GM12878 (cell line): ENCODE data around the gene AQP11. TPM values are rescaled to one million over a fixed set of nuclear protein-coding genes. Genes with fewer than 3 reads are reported as not detected.

Source experiments
- ATAC-seq: fragments of 200-7000 bp; cut with Tn5 transposase; 3 replicates; pipeline ENCODE4 v1.9.1; 2020; ENCODE audit warnings: mild to moderate bottlenecking, moderate library complexity
- BruUV-seq: library from RNA; stranded (reverse); fragments of 400-500 nt; replicated peaks from 2 replicates; lab custom pipeline; 2021; lab: Mats Ljungman, UMichigan
- CTCF ChIA-PET: fragments of 300-600 bp; sonication (Branson Sonifier 250); formaldehyde crosslinking; extraction: SDS; loops from one replicate; lab custom pipeline; 2021; ENCODE audit warnings: inconsistent platforms; lab: Yijun Ruan, JAX
- POLR2A ChIA-PET: fragments of 350-600 bp; formaldehyde crosslinking; extraction: SDS; loops from one replicate; lab custom pipeline; 2021; ENCODE audit warnings: inconsistent platforms; lab: Charles Lee
- RAD21 ChIA-PET: fragments of 300-600 bp; sonication (Branson Sonifier 250); formaldehyde crosslinking; loops from one replicate; lab custom pipeline; 2023; ENCODE audit warnings: antibody characterized with exemption; ENCODE audit not compliant: unreplicated experiment; lab: Charles Lee
- SMC1A ChIA-PET: fragments of 300-600 bp; sonication (Branson Sonifier 250); formaldehyde crosslinking; loops from one replicate; lab custom pipeline; 2023; ENCODE audit not compliant: unreplicated experiment, uncharacterized antibody; lab: Charles Lee
- DNase-seq: peaks from one replicate; pipeline ENCODE4 v3.0.0-alpha.2; 2011; ENCODE audit warnings: low read depth, low spot score
- FAIRE-seq: peaks from 3 replicates; lab custom pipeline; 2011; peaks lifted over from hg19 to GRCh38; lab: Jason Lieb, UNC
- H2AFZ ChIP-seq: 2 replicates; pipeline ENCODE4 v1.6.0; 2011; ENCODE audit warnings: low read depth, low read length, control low read depth; ENCODE audit not compliant: control insufficient read depth
- H3K27ac ChIP-seq: 2 replicates; pipeline ENCODE4 v1.5.1; 2011; ENCODE audit warnings: control low read depth; ENCODE audit not compliant: control insufficient read depth, insufficient read depth
- H3K27me3 ChIP-seq, 2 experiments: replicated peaks in 1 of 2; 2 replicates each; pipeline versions ENCODE4 v1.6.0 to v1.6.1; 2011; ENCODE audit warnings: low read length in 1 of 2; ENCODE audit not compliant: control insufficient read depth in 2 of 2, insufficient read depth in 2 of 2
- H3K36me3 ChIP-seq, 2 experiments: 2 replicates each; pipeline ENCODE4 v1.5.1; 2011; ENCODE audit warnings: low read length in 1 of 2; ENCODE audit not compliant: control insufficient read depth in 2 of 2, insufficient read depth in 2 of 2
- H3K4me1 ChIP-seq: 2 replicates; pipeline ENCODE4 v1.6.1; 2011; ENCODE audit warnings: mild to moderate bottlenecking, low read length, moderate library complexity, mixed read lengths; ENCODE audit not compliant: control insufficient read depth, insufficient read depth
- H3K4me2 ChIP-seq: 2 replicates; pipeline ENCODE4 v1.6.0; 2011; ENCODE audit warnings: control low read depth; ENCODE audit not compliant: control insufficient read depth, insufficient read depth
- H3K4me3 ChIP-seq: fragments of 200-600 bp; sonication (generic); 2 replicates; pipeline ENCODE4 v1.5.1; 2016
- H3K79me2 ChIP-seq: 2 replicates; pipeline ENCODE4 v1.6.0; 2011; ENCODE audit warnings: low read length; ENCODE audit not compliant: control insufficient read depth, insufficient read depth
- H3K9ac ChIP-seq: 2 replicates; pipeline ENCODE4 v1.8.0; 2011; ENCODE audit warnings: low read length, control low read depth, mixed read lengths; ENCODE audit not compliant: control insufficient read depth, insufficient read depth
- H3K9me3 ChIP-seq: replicated peaks from 3 replicates; pipeline ENCODE4 v1.5.1; 2011; ENCODE audit warnings: mild to moderate bottlenecking, low read length; ENCODE audit not compliant: control insufficient read depth, insufficient read depth
- H4K20me1 ChIP-seq: 2 replicates; pipeline ENCODE4 v1.6.0; 2011; ENCODE audit not compliant: control insufficient read depth, insufficient read depth
- CBFB ChIP-seq: IDR thresholded peaks from 2 replicates; pipeline ENCODE4 v1.6.1; 2016; ENCODE audit warnings: antibody characterized with exemption, low read depth
- CEBPB ChIP-seq, 2 experiments: fragments of 150-350 bp in 1 of 2; IDR thresholded peaks; 2 replicates each; pipeline ENCODE4 v1.6.1; 2012 to 2014; ENCODE audit warnings: low read depth in 2 of 2, low read length in 2 of 2, borderline replicate concordance in 1 of 2, inconsistent platforms in 1 of 2
- DPF2 ChIP-seq: fragments of 450-650 bp; IDR thresholded peaks from 2 replicates; pipeline ENCODE4 v1.6.1; 2017; ENCODE audit warnings: mild to moderate bottlenecking
- ESRRA ChIP-seq: IDR thresholded peaks from 2 replicates; pipeline ENCODE4 v1.6.1; 2012; ENCODE audit warnings: mild to moderate bottlenecking, low read length, improper control_type of control experiment
- EZH2 ChIP-seq: IDR thresholded peaks from 2 replicates; pipeline ENCODE4 v1.6.1; 2012; ENCODE audit warnings: low read depth, mild to moderate bottlenecking, control low read depth, inconsistent platforms, low read length, borderline replicate concordance; ENCODE audit not compliant: control insufficient read depth
- HDAC6 ChIP-seq: fragments of 200-600 bp; sonication (generic); IDR thresholded peaks from one replicate; pipeline ENCODE4 v1.8.0; 2017; ENCODE audit warnings: antibody characterized with exemption; ENCODE audit not compliant: unreplicated experiment
- MEF2A ChIP-seq: IDR thresholded peaks from 2 replicates; pipeline ENCODE4 v1.6.1; 2011; ENCODE audit warnings: low read depth, mild to moderate bottlenecking, low read length, moderate library complexity; ENCODE audit not compliant: insufficient read depth
- NBN ChIP-seq: fragments of 450-650 bp; IDR thresholded peaks from 2 replicates; pipeline ENCODE4 v1.6.1; 2016
- NFIC ChIP-seq: IDR thresholded peaks from 2 replicates; pipeline ENCODE4 v1.6.1; 2012; ENCODE audit warnings: low read depth, mild to moderate bottlenecking, inconsistent platforms, low read length, moderate library complexity
- POLR2AphosphoS2 ChIP-seq: IDR thresholded peaks from 2 replicates; pipeline ENCODE4 v1.6.1; 2011; ENCODE audit warnings: low read depth, mild to moderate bottlenecking, low read length, improper control_type of control experiment, moderate library complexity
- SREBF2 ChIP-seq: IDR thresholded peaks from 2 replicates; pipeline ENCODE4 v1.6.1; 2012; ENCODE audit warnings: mild to moderate bottlenecking, low read length
- USF2 ChIP-seq: IDR thresholded peaks from 2 replicates; pipeline ENCODE4 v1.6.1; 2011; ENCODE audit warnings: low read depth, low read length, improper control_type of control experiment, borderline replicate concordance
- ZNF274 ChIP-seq: IDR thresholded peaks from one replicate; pipeline ENCODE4 v1.8.0; 2011; ENCODE audit not compliant: insufficient read length, insufficient read depth
- in situ Hi-C: fragments of 300-500 bp; cut with MboI; formaldehyde crosslinking; loops from 9 replicates; pipeline ENCODE4 v1.14.3; 2018; ENCODE audit warnings: mixed read lengths
- intact Hi-C: fragments of 100-400 bp; cut with micrococcal nuclease; formaldehyde crosslinking; loops from one replicate; pipeline ENCODE4 v1.14.2; 2022; ENCODE audit not compliant: unreplicated experiment
- polyA plus RNA-seq, 11 experiments: library from polyadenylated mRNA; depleted of rRNA in 4 of 11; unstranded in 6 of 11; stranded (reverse) in 5 of 11; fragments of >200 nt; fragmentation: Nextera tagmentation in 4 of 11; fragmentation: Illumina TruSeq in 1 of 11; extraction: Ambion mirVana in 4 of 11; extraction: Trizol in 1 of 11; gene quantifications; 1 replicate in 1 of 11; 2 replicates in 10 of 11; pipeline versions ENCODE4 v1.2.1 to v1.2.3, GENCODE V29; 2011 to 2016; ENCODE audit warnings: inconsistent platforms in 2 of 11, missing spikeins in 2 of 11, low read depth in 1 of 11
- total RNA-seq, 4 experiments: library from RNA; depleted of rRNA in 3 of 4; stranded (reverse); fragments of >200 nt in 3 of 4; fragmentation: Illumina TruSeq in 1 of 4; extraction: Trizol in 1 of 4; gene quantifications; 2 replicates each; pipeline versions ENCODE4 v1.2.1 to v1.2.3, GENCODE V29; 2013 to 2021
- TF ChIP-seq, protein P1 (sequence below): fragments of 450-650 bp; IDR thresholded peaks from 2 replicates; pipeline ENCODE4 v1.6.1; 2017; ENCODE audit warnings: mild to moderate bottlenecking

Gene AQP11
- total and polyA plus RNA-seq, 10 of the 15 experiments (the other 5 are each of a cell fraction or from before 2014, with no cell fraction given) = 0.14 to 2.1 (median 0.54) TPM

- no peak for ATAC-seq
Observed at GRCh38 chr11:77593883-77594282, 4.1 kb downstream of the AQP11 start.

More at GRCh38 chr11:77593883-77594282, 4.1 kb downstream of the AQP11 start:
- ChIA-PET SMC1A (no interaction called here), CTCF (interaction anchor here (0.9 to 2.0 kb wide), 2 partner anchors 8 to 25 kb away, joined by 3 to 14 read pairs; no protein-coding TSS in a partner anchor), POLR2A (no interaction called here), RAD21 (no interaction called here)
- no peak for DNase-seq
- no peaks in the 10 kb centered on the region for H3K79me2 ChIP-seq
- H2AFZ ChIP-seq = no peak overlapping the region
- H4K20me1 ChIP-seq = no peaks in the 10 kb centered on the region
- FAIRE-seq = no peak
- H3K36me3 ChIP-seq = no peaks in the 10 kb centered on the region
- H3K27ac ChIP-seq = no peak overlapping the region
- BruUV-seq = no TSS peak
- intact Hi-C loops = no loop called here
- H3K9me3 ChIP-seq = no peaks in the 10 kb centered on the region
- no peaks in the 10 kb centered on the region for H3K27me3 ChIP-seq
- H3K9ac ChIP-seq = no peak overlapping the region
- TF ChIP-seq NBN (no peak), MEF2A (no peak), CBFB (no peak), ESRRA (no peak), EZH2 (no peak), ZNF274 (no peak), DPF2 (no peak), CEBPB (IDR thresholded peaks at IDR 0.05; ENCODE audit: borderline replicate concordance in 1 of 2, low read depth in 2 of 2, low read length in 2 of 2) (no peak), HDAC6 (no peak), SREBF2 (no peak), USF2 (no peak), POLR2AphosphoS2 (no peak), NFIC (no peak)
- TF ChIP-seq, protein P1, sequence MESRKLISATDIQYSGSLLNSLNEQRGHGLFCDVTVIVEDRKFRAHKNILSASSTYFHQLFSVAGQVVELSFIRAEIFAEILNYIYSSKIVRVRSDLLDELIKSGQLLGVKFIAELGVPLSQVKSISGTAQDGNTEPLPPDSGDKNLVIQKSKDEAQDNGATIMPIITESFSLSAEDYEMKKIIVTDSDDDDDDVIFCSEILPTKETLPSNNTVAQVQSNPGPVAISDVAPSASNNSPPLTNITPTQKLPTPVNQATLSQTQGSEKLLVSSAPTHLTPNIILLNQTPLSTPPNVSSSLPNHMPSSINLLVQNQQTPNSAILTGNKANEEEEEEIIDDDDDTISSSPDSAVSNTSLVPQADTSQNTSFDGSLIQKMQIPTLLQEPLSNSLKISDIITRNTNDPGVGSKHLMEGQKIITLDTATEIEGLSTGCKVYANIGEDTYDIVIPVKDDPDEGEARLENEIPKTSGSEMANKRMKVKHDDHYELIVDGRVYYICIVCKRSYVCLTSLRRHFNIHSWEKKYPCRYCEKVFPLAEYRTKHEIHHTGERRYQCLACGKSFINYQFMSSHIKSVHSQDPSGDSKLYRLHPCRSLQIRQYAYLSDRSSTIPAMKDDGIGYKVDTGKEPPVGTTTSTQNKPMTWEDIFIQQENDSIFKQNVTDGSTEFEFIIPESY = no peak
- peaks cover 6% of the 10 kb centered on the region; the same call in 1 of the 2 replicates for H3K4me1 ChIP-seq
- in situ Hi-C loops = no loop called here
- no peak overlapping the region for H3K4me3 ChIP-seq
- no peak overlapping the region for H3K4me2 ChIP-seq
